Activated naive CD8-positive, alpha-beta T cell treated with anti-CD3 and anti-CD28 coated beads, Interleukin-2, amount 50 U/mL, for 24 hours (primary cell): ENCODE data around the gene APMAP.
A peak's percentile ranks its signal among the peaks of the same experiment; 100 is the strongest.
"Not testable (repeated sequence)": the region's sequence is repeated elsewhere in the genome, so short reads cannot be mapped to it uniquely, and the experiment has no call there.

Source experiments
- ATAC-seq: fragments of 150-1000 bp; cut with Tn5 transposase; one replicate; pipeline ENCODE4 v1.10.0; 2021
- DNase-seq: peaks from one replicate; pipeline ENCODE4 v3.0.0; 2021
- H3K27ac Mint-ChIP-seq: one replicate; pipeline ENCODE4 v1.8.0; 2021; ENCODE audit warnings: mild to moderate bottlenecking, mixed read lengths
- H3K27me3 Mint-ChIP-seq: one replicate; pipeline ENCODE4 v1.8.0; 2021; ENCODE audit warnings: mixed read lengths
- H3K36me3 Mint-ChIP-seq: one replicate; pipeline ENCODE4 v1.8.0; 2021; ENCODE audit warnings: low read depth, mixed read lengths
- H3K4me1 Mint-ChIP-seq: one replicate; pipeline ENCODE4 v1.8.0; 2021; ENCODE audit warnings: mixed read lengths
- H3K4me3 Mint-ChIP-seq: one replicate; pipeline ENCODE4 v1.8.0; 2021; ENCODE audit warnings: mild to moderate bottlenecking, moderate library complexity, mixed read lengths
- H3K9me3 Mint-ChIP-seq: one replicate; pipeline ENCODE4 v1.8.0; 2021; ENCODE audit warnings: mixed read lengths

APMAP gene

GRCh38 chr20:24938498-24938897, 54.1 kb downstream of the APMAP start:
- peaks cover 5% of the 10 kb centered on the region for H3K4me1 Mint-ChIP-seq
- no peak for DNase-seq
- no peak for ATAC-seq
- no peaks in the 10 kb centered on the region for H3K27me3 Mint-ChIP-seq
- H3K9me3 Mint-ChIP-seq = peaks cover 20% of the 10 kb centered on the region
- no peak overlapping the region for H3K27ac Mint-ChIP-seq
- no peak overlapping the region for H3K4me3 Mint-ChIP-seq
- peaks cover 8% of the 10 kb centered on the region for H3K36me3 Mint-ChIP-seq

- no peak overlapping the region for H3K27ac Mint-ChIP-seq
- H3K9me3 Mint-ChIP-seq = peaks cover 23% of the 10 kb centered on the region
- no peak for DNase-seq
- H3K4me1 Mint-ChIP-seq = peaks cover 9% of the 10 kb centered on the region
- peaks cover 11% of the 10 kb centered on the region for H3K36me3 Mint-ChIP-seq
- H3K27me3 Mint-ChIP-seq = no peaks in the 10 kb centered on the region
- ATAC-seq = no peak
- H3K4me3 Mint-ChIP-seq = no peak overlapping the region
These were observed 55.0 kb downstream of the APMAP start for GRCh38 chr20:24937579-24937978.

GRCh38 chr20:24936526-24937407, 55.8 kb downstream of the APMAP start:
- H3K27ac Mint-ChIP-seq = no peak overlapping the region
- ATAC-seq = no peak
- H3K36me3 Mint-ChIP-seq = peaks cover 11% of the 10 kb centered on the region
- peaks cover 17% of the 10 kb centered on the region for H3K4me1 Mint-ChIP-seq
- no peaks in the 10 kb centered on the region for H3K27me3 Mint-ChIP-seq
- H3K4me3 Mint-ChIP-seq = no peak overlapping the region
- DNase-seq = no peak
- H3K9me3 Mint-ChIP-seq = peaks cover 17% of the 10 kb centered on the region

GRCh38 chr20:24935766-24936525, 56.6 kb downstream of the APMAP start:
- ATAC-seq (peak; percentile 44), DNase-seq (no peak)
- Mint-ChIP-seq H3K27ac (no peak overlapping the region), H3K27me3 (no peaks in the 10 kb centered on the region), H3K4me1 (peaks cover 24% of the 10 kb centered on the region), H3K4me3 (no peak overlapping the region), H3K36me3 (peaks cover 7% of the 10 kb centered on the region), H3K9me3 (peaks cover 11% of the 10 kb centered on the region)

- peaks cover 31% of the 10 kb centered on the region for H3K4me1 Mint-ChIP-seq
These were observed 57.4 kb downstream of the APMAP start for GRCh38 chr20:24935140-24935539.

GRCh38 chr20:24934716-24935115, 57.8 kb downstream of the APMAP start:
- H3K4me3 Mint-ChIP-seq = no peak overlapping the region
- H3K27ac Mint-ChIP-seq = no peak overlapping the region

More at GRCh38 chr20:24935140-24935539, 57.4 kb downstream of the APMAP start:
- H3K9me3 Mint-ChIP-seq = peaks cover 4% of the 10 kb centered on the region
- DNase-seq (no peak), ATAC-seq (no peak)
- H3K36me3 Mint-ChIP-seq = peaks cover 4% of the 10 kb centered on the region
- no peak overlapping the region for H3K27ac Mint-ChIP-seq
- no peak overlapping the region for H3K4me3 Mint-ChIP-seq
- H3K27me3 Mint-ChIP-seq = no peaks in the 10 kb centered on the region

GRCh38 chr20:24934101-24934661, 58.4 kb downstream of the APMAP start:
- Mint-ChIP-seq H3K4me1 (peaks cover 36% of the 10 kb centered on the region), H3K4me3 (no peak overlapping the region), H3K27me3 (no peaks in the 10 kb centered on the region), H3K36me3 (peaks cover 4% of the 10 kb centered on the region), H3K9me3 (peaks cover 4% of the 10 kb centered on the region), H3K27ac (no peak overlapping the region)
- DNase-seq = no peak
- no peak for ATAC-seq

More at GRCh38 chr20:24934716-24935115, 57.8 kb downstream of the APMAP start:
- ATAC-seq (no peak), DNase-seq (no peak)
- H3K9me3 Mint-ChIP-seq = peaks cover 4% of the 10 kb centered on the region
- peaks cover 35% of the 10 kb centered on the region for H3K4me1 Mint-ChIP-seq
- no peaks in the 10 kb centered on the region for H3K27me3 Mint-ChIP-seq
- peaks cover 4% of the 10 kb centered on the region for H3K36me3 Mint-ChIP-seq

- Mint-ChIP-seq H3K36me3 (peaks cover 3% of the 10 kb centered on the region), H3K27me3 (no peaks in the 10 kb centered on the region), H3K4me1 (peaks cover 36% of the 10 kb centered on the region), H3K4me3 (no peak overlapping the region), H3K9me3 (peaks cover 4% of the 10 kb centered on the region), H3K27ac (peak overlapping the region; percentile 32)
- DNase-seq (no peak), ATAC-seq (no peak)
These were observed 59.2 kb downstream of the APMAP start for GRCh38 chr20:24933266-24933908.

- ATAC-seq, DNase-seq, H3K9me3 Mint-ChIP-seq, H3K27me3 Mint-ChIP-seq, H3K4me3 Mint-ChIP-seq, H3K36me3 Mint-ChIP-seq: not testable (repeated sequence)
- Mint-ChIP-seq H3K4me1 (peaks cover 36% of the 10 kb centered on the region), H3K27ac (peak overlapping the region; percentile 65)
These were observed 60.7 kb downstream of the APMAP start for GRCh38 chr20:24931893-24932292.

GRCh38 chr20:24930724-24931688, 61.5 kb downstream of the APMAP start:
- not testable (repeated sequence) for H3K36me3 Mint-ChIP-seq, H3K27me3 Mint-ChIP-seq, H3K4me3 Mint-ChIP-seq, H3K9me3 Mint-ChIP-seq, ATAC-seq, DNase-seq
- Mint-ChIP-seq H3K4me1 (peaks cover 32% of the 10 kb centered on the region), H3K27ac (peak overlapping the region; percentile 65)

- not testable (repeated sequence) for H3K36me3 Mint-ChIP-seq, H3K4me3 Mint-ChIP-seq, H3K9me3 Mint-ChIP-seq, H3K27me3 Mint-ChIP-seq, DNase-seq, ATAC-seq
- Mint-ChIP-seq H3K4me1 (peaks cover 31% of the 10 kb centered on the region), H3K27ac (peak overlapping the region; percentile 35)
These were observed 62.5 kb downstream of the APMAP start for GRCh38 chr20:24929867-24930723.

- not testable (repeated sequence) for ATAC-seq, H3K9me3 Mint-ChIP-seq, H3K27ac Mint-ChIP-seq, DNase-seq, H3K36me3 Mint-ChIP-seq, H3K27me3 Mint-ChIP-seq, H3K4me3 Mint-ChIP-seq
- peaks cover 31% of the 10 kb centered on the region for H3K4me1 Mint-ChIP-seq
These were observed 63.3 kb downstream of the APMAP start for GRCh38 chr20:24929259-24929658.

GRCh38 chr20:24920706-24921105, 71.8 kb downstream of the APMAP start:
- ATAC-seq, H3K9me3 Mint-ChIP-seq, H3K4me1 Mint-ChIP-seq, DNase-seq, H3K36me3 Mint-ChIP-seq, H3K4me3 Mint-ChIP-seq, H3K27ac Mint-ChIP-seq, H3K27me3 Mint-ChIP-seq: not testable (repeated sequence)
